GM19372 (cell line): ENCODE results near the gene ARID3C.
"Not testable (repeated sequence)": the region's sequence is repeated elsewhere in the genome, so short reads cannot be mapped to it uniquely, and the experiment has no call there.

Source experiments
- ATAC-seq: cut with Tn5 transposase; IDR thresholded peaks from one replicate; pipeline ENCODE4 v1.9.1; 2021; ENCODE audit warnings: mild to moderate bottlenecking, low read depth, moderate library complexity; ENCODE audit not compliant: unreplicated experiment

Gene ARID3C

GRCh38 chr9:34653151-34654072, 24.5 kb upstream of the ARID3C start:
- no peak for ATAC-seq

GRCh38 chr9:34652602-34653000, 23.7 kb upstream of the ARID3C start:
- ATAC-seq = no peak

GRCh38 chr9:34651876-34652601, 23.2 kb upstream of the ARID3C start, which contains the start of gene IL11RA:
IL11RA (plus strand) TSS chr9:34652185; CDS start chr9:34655218, 3,033 bp downstream.
- no peak for ATAC-seq

GRCh38 chr9:34651321-34651720, 22.5 kb upstream of the ARID3C start:
- ATAC-seq = no peak

- no peak for ATAC-seq
These were observed 21.9 kb upstream of the ARID3C start for GRCh38 chr9:34650816-34651215.

- no peak for ATAC-seq
These were observed 19.8 kb upstream of the ARID3C start for GRCh38 chr9:34648673-34649072.

- ATAC-seq = no peak
These were observed 18.8 kb upstream of the ARID3C start for GRCh38 chr9:34647651-34648050.

GRCh38 chr9:34647084-34647403, 18.2 kb upstream of the ARID3C start:
- no peak for ATAC-seq

GRCh38 chr9:34646211-34647083, 17.6 kb upstream of the ARID3C start, which contains the start of gene GALT:
GALT (plus strand) TSS chr9:34646675; CDS start chr9:34646705, 30 bp downstream.
- ATAC-seq = peak; percentile 82

- no peak for ATAC-seq
These were observed 16.0 kb upstream of the ARID3C start for GRCh38 chr9:34644766-34645314.

- no peak for ATAC-seq
These were observed 13.8 kb upstream of the ARID3C start for GRCh38 chr9:34642679-34643078.

- ATAC-seq = not testable (repeated sequence)
These were observed 10.5 kb upstream of the ARID3C start for GRCh38 chr9:34639322-34639721.

GRCh38 chr9:34638138-34638445, 9.2 kb upstream of the ARID3C start:
- no peak for ATAC-seq

GRCh38 chr9:34637356-34638137, 8.7 kb upstream of the ARID3C start, which contains the start of gene SIGMAR1:
SIGMAR1 (minus strand) TSS chr9:34637787; CDS start chr9:34637697, 90 bp downstream.
- peak; percentile 83 for ATAC-seq

- no peak for ATAC-seq
These were observed 8.0 kb upstream of the ARID3C start for GRCh38 chr9:34636791-34637355.

GRCh38 chr9:34635556-34635955, 6.7 kb upstream of the ARID3C start:
- ATAC-seq = no peak

- no peak for ATAC-seq
These were observed 5.8 kb upstream of the ARID3C start for GRCh38 chr9:34634551-34635248.

GRCh38 chr9:34633851-34634550, 5.1 kb upstream of the ARID3C start:
- ATAC-seq = no peak
